Glutamatergic neuron (in vitro differentiated cells): ENCODE measurements around the gene LRFN3. TPM values are rescaled to one million over a fixed set of nuclear protein-coding genes. Genes with fewer than 3 reads are reported as not detected.

ENCODE experiments used
- DNase-seq: peaks from one replicate; pipeline ENCODE4 v3.0.0; 2022
- H3K27ac Mint-ChIP-seq: one replicate; pipeline ENCODE4 v1.8.0; 2020; ENCODE audit warnings: mild to moderate bottlenecking, mixed read lengths, inconsistent platforms; ENCODE audit not compliant: unreplicated experiment
- H3K27me3 Mint-ChIP-seq: one replicate; pipeline ENCODE4 v1.8.0; 2020; ENCODE audit warnings: mild to moderate bottlenecking, moderate library complexity, mixed read lengths, inconsistent platforms; ENCODE audit not compliant: unreplicated experiment
- H3K36me3 Mint-ChIP-seq: one replicate; pipeline ENCODE4 v1.8.0; 2020; ENCODE audit warnings: mild to moderate bottlenecking, mixed read lengths, inconsistent platforms; ENCODE audit not compliant: unreplicated experiment
- H3K4me1 Mint-ChIP-seq: one replicate; pipeline ENCODE4 v1.8.0; 2020; ENCODE audit warnings: mild to moderate bottlenecking, low read depth, mixed read lengths, inconsistent platforms; ENCODE audit not compliant: unreplicated experiment
- H3K4me3 Mint-ChIP-seq: one replicate; pipeline ENCODE4 v1.8.0; 2020; ENCODE audit warnings: mild to moderate bottlenecking, mixed read lengths, inconsistent platforms; ENCODE audit not compliant: unreplicated experiment
- H3K9me3 Mint-ChIP-seq: one replicate; pipeline ENCODE4 v1.8.0; 2020; ENCODE audit warnings: mild to moderate bottlenecking, moderate library complexity, mixed read lengths, inconsistent platforms; ENCODE audit not compliant: unreplicated experiment
- CTCF ChIP-seq: fragments of 200-600 bp; sonication (generic); IDR thresholded peaks from one replicate; pipeline ENCODE4 v1.5.0; 2021; ENCODE audit not compliant: partially characterized antibody, unreplicated experiment
- total RNA-seq: library from RNA; stranded (reverse); fragmentation: NEBNext Ultra II Directional; extraction: Animal tissue kit (Norgen Biotek cat#: 25700); gene quantifications from one replicate; pipeline ENCODE4 v1.2.1, GENCODE V29; 2021; ENCODE audit not compliant: unreplicated experiment

LRFN3 gene
- total RNA-seq, 1 donor from 2014 or later: 40.6 TPM

DNA sequence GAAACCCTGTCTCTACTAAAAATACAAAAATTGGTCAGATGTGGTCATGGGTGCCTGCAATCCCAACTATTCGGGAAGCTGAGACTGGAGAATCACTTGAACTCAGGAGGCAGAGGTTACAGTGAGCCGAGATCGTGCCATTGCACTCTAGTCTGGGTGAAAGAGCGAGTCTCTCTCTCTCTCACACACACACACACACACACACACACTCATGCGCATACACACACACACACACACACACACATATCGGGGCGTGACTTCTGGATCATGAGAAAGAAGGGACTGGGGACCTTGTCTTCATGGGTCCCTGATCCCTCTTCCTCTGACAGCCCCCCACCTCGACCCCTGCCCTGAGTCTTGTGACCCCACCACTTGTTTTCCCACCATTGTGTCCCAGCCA is 47.0 kb downstream of the LRFN3 start:
- TF ChIP-seq CTCF: no peak
- DNase-seq: no peak
- Mint-ChIP-seq H3K27me3 (peaks cover 25% of the 10 kb centered on the region), H3K36me3 (peaks cover 5% of the 10 kb centered on the region), H3K4me3 (no peak overlapping the region), H3K9me3 (peaks cover 4% of the 10 kb centered on the region), H3K4me1 (peaks cover 2% of the 10 kb centered on the region), H3K27ac (no peak overlapping the region)

- DNase-seq: no peak
- no peak for TF ChIP-seq CTCF
- Mint-ChIP-seq H3K4me3 (no peak overlapping the region), H3K4me1 (peaks cover 2% of the 10 kb centered on the region), H3K27ac (no peak overlapping the region), H3K36me3 (peaks cover 5% of the 10 kb centered on the region), H3K9me3 (peaks cover 6% of the 10 kb centered on the region), H3K27me3 (peaks cover 20% of the 10 kb centered on the region)
These were observed 49.9 kb downstream of the LRFN3 start for GRCh38 chr19:35986111-35986510.

DNA sequence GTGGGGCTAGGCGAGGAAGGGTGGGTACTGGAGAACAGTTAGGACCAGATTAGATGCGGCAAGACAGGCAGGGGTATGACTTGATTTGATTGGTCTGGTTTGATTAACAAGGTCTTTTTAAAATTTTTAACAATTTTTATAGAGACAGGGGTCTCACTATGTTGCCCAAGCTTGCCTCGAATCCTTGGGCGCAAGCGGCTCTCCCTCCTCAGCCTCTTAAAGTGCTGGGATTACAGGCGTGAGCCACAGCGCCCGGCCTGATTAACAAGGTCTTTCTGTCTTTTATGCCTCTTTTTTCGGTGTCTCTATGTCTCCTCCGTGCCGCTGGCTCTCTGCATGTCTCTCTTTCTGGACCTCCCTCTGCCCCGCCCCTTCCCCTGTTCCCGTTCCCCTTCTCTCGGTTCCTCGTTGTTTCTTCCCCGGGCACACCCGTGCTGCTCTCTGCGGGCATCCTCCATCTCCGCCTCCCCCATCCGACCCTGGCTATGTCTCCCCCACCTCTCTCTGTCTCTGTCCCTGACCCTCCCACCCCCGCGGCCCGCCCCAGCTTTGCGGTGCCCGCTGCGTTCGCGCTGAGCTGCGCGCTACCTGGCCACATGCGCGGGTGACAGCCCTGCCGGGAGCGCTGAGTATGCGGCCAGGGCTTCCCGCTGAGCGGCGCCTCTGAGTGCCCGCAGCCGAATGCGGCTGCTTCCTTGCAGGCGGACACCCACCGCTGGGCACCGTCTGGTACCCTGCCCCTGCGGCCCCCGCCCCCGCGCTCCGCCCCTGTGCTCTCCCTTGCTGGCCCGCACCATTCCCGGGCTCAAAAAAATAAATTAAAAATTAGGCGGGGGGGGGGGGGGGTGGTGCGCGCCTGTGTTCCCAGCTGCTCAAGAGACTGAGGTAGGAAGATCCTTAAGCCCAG is 50.7 kb downstream of the LRFN3 start:
- Mint-ChIP-seq H3K9me3 (peaks cover 6% of the 10 kb centered on the region), H3K36me3 (peaks cover 5% of the 10 kb centered on the region), H3K27ac (peak overlapping the region; percentile 82), H3K4me3 (peak overlapping the region; percentile 84), H3K27me3 (peaks cover 18% of the 10 kb centered on the region), H3K4me1 (peaks cover 6% of the 10 kb centered on the region)
- TF ChIP-seq CTCF: no peak
- peak; percentile 71 for DNase-seq

- Mint-ChIP-seq H3K27me3 (peaks cover 15% of the 10 kb centered on the region), H3K27ac (no peak overlapping the region), H3K4me3 (peak overlapping the region; percentile 38), H3K9me3 (peaks cover 6% of the 10 kb centered on the region), H3K4me1 (peaks cover 6% of the 10 kb centered on the region), H3K36me3 (peaks cover 5% of the 10 kb centered on the region)
- no peak for TF ChIP-seq CTCF
- DNase-seq: no peak
These were observed 51.4 kb downstream of the LRFN3 start for GRCh38 chr19:35987571-35987896.

- no peak overlapping the region for H3K27ac Mint-ChIP-seq
- H3K9me3 Mint-ChIP-seq: peaks cover 6% of the 10 kb centered on the region
- H3K27me3 Mint-ChIP-seq: peaks cover 15% of the 10 kb centered on the region
- H3K4me3 Mint-ChIP-seq: no peak overlapping the region
- H3K4me1 Mint-ChIP-seq: peaks cover 6% of the 10 kb centered on the region
- no peak for DNase-seq
- TF ChIP-seq CTCF: no peak
- peaks cover 5% of the 10 kb centered on the region for H3K36me3 Mint-ChIP-seq
These were observed 52.6 kb downstream of the LRFN3 start for GRCh38 chr19:35988824-35989223.
